HEK293T (cell line): ENCODE measurements around the gene MSH5.

Experiments used
- ARNT ChIP-seq: fragments of 450-650 bp; IDR thresholded peaks from 2 replicates; pipeline ENCODE4 v1.6.1; 2017; ENCODE audit warnings: mild to moderate bottlenecking
- BHLHE40 ChIP-seq: fragments of 450-650 bp; IDR thresholded peaks from 2 replicates; pipeline ENCODE4 v1.6.1; 2016; ENCODE audit warnings: mild to moderate bottlenecking, moderate library complexity, borderline replicate concordance
- ELF4 ChIP-seq: fragments of 450-650 bp; IDR thresholded peaks from 2 replicates; pipeline ENCODE4 v1.6.1; 2017; ENCODE audit warnings: antibody characterized with exemption
- FOXA1 ChIP-seq: fragments of 450-650 bp; IDR thresholded peaks from 2 replicates; pipeline ENCODE4 v1.6.1; 2016; ENCODE audit warnings: mild to moderate bottlenecking
- FOXK2 ChIP-seq: fragments of 450-650 bp; IDR thresholded peaks from 2 replicates; pipeline ENCODE4 v1.6.1; 2016; ENCODE audit warnings: mild to moderate bottlenecking
- FOXM1 ChIP-seq: fragments of 450-650 bp; IDR thresholded peaks from 2 replicates; pipeline ENCODE4 v1.6.1; 2017; ENCODE audit warnings: mild to moderate bottlenecking, borderline replicate concordance
- L3MBTL2 ChIP-seq: fragments of 450-650 bp; conservative IDR thresholded peaks from 2 replicates; pipeline ENCODE4 v1.6.1; 2016; ENCODE audit warnings: mild to moderate bottlenecking
- LEF1 ChIP-seq: fragments of 450-650 bp; IDR thresholded peaks from 2 replicates; pipeline ENCODE4 v1.6.1; 2017; ENCODE audit warnings: mild to moderate bottlenecking, borderline replicate concordance
- NFRKB ChIP-seq: fragments of 450-650 bp; IDR thresholded peaks from 2 replicates; pipeline ENCODE4 v1.6.1; 2016; ENCODE audit warnings: mild to moderate bottlenecking, moderate library complexity
- PKNOX1 ChIP-seq: fragments of 450-650 bp; IDR thresholded peaks from 2 replicates; pipeline ENCODE4 v1.6.1; 2016
- SP1 ChIP-seq: fragments of 450-650 bp; IDR thresholded peaks from 2 replicates; pipeline ENCODE4 v1.6.1; 2017
- SUZ12 ChIP-seq: fragments of 450-650 bp; IDR thresholded peaks from 2 replicates; pipeline ENCODE4 v1.6.1; 2016; ENCODE audit warnings: mild to moderate bottlenecking
- TARDBP ChIP-seq: fragments of 450-650 bp; IDR thresholded peaks from 2 replicates; pipeline ENCODE4 v1.6.1; 2016
- ZNF384 ChIP-seq: fragments of 450-650 bp; IDR thresholded peaks from 2 replicates; pipeline ENCODE4 v1.6.1; 2016

GRCh38 chr6:31811645-31812044 is 71.8 kb downstream of the MSH5 start:
- no peak for TF ChIP-seq BHLHE40
- TF ChIP-seq FOXK2, result no peak
- no peak for TF ChIP-seq SP1
- no peak for TF ChIP-seq FOXM1
- no peak for TF ChIP-seq ELF4
- TF ChIP-seq TARDBP, result no peak
- no peak for TF ChIP-seq PKNOX1
- no peak for TF ChIP-seq SUZ12
- no peak for TF ChIP-seq ZNF384
- TF ChIP-seq L3MBTL2, result no peak
- no peak for TF ChIP-seq FOXA1
- TF ChIP-seq ARNT, result no peak
- TF ChIP-seq LEF1, result no peak
- TF ChIP-seq NFRKB, result no peak
